Measurements from ENCODE around the gene CBARP.
A peak's percentile ranks its signal among the peaks of the same experiment; 100 is the strongest.

The CBARP gene, protein sequence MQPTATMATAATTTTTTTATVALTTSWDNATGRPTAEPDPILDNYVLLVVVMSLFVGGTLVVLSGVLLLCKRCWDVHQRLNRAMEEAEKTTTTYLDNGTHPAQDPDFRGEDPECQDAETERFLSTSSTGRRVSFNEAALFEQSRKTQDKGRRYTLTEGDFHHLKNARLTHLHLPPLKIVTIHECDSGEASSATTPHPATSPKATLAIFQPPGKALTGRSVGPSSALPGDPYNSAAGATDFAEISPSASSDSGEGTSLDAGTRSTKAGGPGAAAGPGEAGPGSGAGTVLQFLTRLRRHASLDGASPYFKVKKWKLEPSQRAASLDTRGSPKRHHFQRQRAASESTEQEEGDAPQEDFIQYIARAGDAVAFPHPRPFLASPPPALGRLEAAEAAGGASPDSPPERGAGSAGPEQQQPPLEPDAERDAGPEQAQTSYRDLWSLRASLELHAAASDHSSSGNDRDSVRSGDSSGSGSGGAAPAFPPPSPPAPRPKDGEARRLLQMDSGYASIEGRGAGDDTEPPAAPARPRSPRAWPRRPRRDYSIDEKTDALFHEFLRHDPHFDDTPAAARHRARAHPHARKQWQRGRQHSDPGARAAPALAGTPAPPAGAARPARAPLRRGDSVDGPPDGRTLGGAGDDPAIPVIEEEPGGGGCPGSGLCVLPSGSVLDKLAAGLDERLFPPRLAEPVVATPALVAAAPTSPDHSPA

DNA sequence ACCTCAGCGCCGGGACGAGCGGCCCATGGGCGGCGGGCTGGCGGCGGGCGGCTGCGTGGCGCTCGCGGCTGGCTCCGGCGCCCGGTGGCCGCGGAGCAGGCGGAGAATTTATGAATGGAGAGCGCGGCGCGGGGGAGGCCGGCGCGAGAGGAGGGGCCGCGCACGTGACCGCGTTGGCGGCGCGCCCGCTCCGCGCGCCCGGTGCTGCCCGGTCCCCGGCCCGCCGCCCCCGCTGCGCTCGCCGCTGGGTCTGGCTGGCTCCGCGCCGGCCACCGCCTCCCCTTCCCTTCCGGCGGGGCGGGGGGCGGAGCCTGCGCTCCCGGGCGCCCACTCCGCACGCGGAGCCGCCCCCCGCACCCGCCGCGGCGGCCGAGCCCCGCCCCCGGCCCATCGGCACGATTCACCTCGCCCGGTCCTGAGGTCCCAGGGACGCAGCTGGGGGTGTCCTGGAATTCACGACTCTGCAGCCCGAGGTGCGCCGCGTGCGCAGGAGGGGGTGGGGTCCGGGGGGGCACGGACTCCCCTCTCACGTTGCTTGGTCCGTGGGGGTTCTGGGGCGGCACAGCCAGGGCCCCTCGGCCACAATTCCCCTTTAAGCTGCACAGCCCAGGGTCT lies at the start of gene CBARP:
Gene CBARP, minus strand, starts transcription at position 252 of the 615 bp plus-strand sequence. CDS start 1,905 bp downstream, outside the sequence.
- DNase-seq (ENCODE audit: low read depth in 2 of 2), result no peak

GRCh38 chr19:1286487-1287353 lies 48.9 kb upstream of the CBARP start:
- no peak for DNase-seq (ENCODE audit: low read depth in 2 of 2)

DNA sequence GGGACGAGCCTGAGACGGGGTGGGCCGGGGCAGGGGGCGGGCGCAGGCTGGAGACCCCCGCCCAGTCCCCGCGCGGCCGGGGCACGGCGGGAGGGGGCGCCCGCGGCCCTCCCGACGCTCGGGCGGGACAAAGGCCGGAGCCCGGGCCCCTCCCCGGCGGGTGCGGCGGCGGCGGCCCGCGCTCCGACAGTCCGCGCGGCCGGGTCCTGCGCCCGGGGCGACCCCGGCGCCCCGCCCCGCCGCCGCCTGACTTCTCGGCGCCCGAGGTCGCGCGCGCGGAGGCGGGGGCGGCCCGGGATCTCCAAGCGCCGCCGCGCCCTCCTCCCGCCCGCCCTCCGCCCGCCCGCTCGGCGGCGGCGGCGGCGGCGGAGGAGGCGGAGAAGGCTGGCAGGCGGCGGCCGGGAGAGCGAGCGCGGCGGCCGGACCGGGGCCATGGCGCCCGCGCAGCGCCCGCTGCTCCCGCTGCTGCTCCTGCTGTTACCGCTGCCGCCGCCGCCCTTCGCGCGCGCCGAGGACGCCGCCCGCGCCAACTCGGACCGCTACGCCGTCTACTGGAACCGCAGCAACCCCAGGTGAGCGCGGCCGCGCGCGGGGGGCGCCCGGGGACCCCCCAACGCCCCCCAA lies 48.0 kb upstream of the CBARP start, which contains the start of gene EFNA2:
Gene EFNA2, plus strand, starts transcription at position 137 of the 624 bp plus-strand sequence. Its CDS starts 296 bp downstream, at position 433.
- no peak for DNase-seq (ENCODE audit: low read depth in 2 of 2)

DNA sequence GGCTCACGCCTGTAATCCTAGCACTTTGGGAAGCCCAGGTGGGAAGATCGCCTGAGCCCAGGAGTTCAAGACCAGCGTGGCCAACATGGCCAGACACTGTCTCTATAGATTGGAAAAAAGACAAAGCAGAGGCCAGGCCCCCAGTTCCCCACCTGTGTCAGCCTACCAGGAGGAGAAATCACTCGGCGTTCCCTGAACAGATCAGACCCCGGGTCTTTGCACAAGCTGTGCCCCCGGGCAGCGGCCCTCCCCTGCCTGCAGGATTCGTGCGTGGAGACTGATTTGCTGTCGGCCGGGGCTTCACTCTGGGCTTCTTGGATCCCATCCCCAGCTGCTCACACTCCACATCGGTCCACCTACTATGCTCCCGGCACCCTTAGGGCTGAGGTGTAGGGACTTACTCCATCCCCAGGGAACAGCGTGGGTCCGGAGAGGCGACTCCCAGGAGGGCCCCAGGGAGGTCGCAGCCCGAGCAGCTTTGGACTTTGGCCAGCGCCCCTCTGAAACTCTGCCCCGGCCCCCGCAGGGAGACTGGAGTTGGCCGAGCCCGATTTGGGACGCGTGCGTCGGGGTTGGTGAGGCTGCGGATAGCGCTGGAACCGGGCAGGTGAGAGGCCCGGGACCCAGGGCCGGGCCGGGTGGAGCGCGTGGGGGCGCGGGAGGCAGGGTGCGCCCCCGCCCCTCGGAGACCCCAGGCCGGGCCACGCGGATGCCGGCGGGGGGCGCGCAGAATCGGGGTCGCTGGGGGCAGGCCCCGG lies 47.4 kb upstream of the CBARP start:
- DNase-seq (ENCODE audit: low read depth in 2 of 2), result no peak

GRCh38 chr19:1284293-1284978 lies 46.6 kb upstream of the CBARP start:
- no peak for DNase-seq (ENCODE audit: low read depth in 2 of 2)

- DNase-seq (ENCODE audit: low read depth in 2 of 2), result no peak
Observed at GRCh38 chr19:1283917-1284292, 46.1 kb upstream of the CBARP start.

DNA sequence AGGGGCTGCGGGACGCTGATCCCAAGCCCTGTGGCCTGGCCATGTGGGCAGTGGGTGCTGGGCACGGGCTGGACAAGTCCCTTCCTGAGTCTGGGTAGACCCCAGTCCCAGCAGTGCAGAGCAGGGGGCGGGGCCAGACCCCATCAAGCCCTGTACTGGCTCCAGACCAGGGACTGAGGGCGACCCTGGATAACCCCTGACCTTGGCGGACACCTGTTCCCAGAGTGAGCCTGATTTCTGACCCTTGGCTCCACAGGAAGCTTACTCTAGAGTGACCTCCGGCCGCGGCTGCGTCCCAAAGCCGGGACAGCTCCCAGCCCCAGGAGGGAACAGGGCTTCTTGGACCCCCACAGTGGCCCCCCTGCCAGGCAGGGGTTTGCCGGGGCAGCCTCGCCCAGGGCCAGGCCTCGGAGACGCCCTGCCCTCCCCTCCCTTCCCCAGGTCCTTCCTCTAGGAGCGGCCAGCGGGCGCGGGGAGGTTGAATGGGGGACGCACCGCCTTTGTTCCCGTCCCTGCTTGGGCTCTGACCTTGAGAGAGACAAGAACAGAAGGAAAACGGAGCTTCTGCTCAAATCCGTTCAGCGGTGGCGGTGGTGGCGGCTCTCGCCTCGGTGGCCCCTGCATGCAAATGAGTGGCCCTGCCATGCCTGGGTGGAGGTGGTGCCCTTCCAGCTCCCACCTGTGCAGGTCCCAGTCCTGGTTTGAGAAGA lies 45.6 kb upstream of the CBARP start:
- no peak for DNase-seq (ENCODE audit: low read depth in 2 of 2)

GRCh38 chr19:1282588-1283206 lies 44.9 kb upstream of the CBARP start:
- DNase-seq (ENCODE audit: low read depth in 2 of 2), result no peak

- no peak for DNase-seq (ENCODE audit: low read depth in 2 of 2)
Observed at GRCh38 chr19:1281569-1282287, 43.9 kb upstream of the CBARP start.

GRCh38 chr19:1280636-1281568 lies 43.1 kb upstream of the CBARP start:
- DNase-seq (ENCODE audit: low read depth in 2 of 2), result no peak

DNA sequence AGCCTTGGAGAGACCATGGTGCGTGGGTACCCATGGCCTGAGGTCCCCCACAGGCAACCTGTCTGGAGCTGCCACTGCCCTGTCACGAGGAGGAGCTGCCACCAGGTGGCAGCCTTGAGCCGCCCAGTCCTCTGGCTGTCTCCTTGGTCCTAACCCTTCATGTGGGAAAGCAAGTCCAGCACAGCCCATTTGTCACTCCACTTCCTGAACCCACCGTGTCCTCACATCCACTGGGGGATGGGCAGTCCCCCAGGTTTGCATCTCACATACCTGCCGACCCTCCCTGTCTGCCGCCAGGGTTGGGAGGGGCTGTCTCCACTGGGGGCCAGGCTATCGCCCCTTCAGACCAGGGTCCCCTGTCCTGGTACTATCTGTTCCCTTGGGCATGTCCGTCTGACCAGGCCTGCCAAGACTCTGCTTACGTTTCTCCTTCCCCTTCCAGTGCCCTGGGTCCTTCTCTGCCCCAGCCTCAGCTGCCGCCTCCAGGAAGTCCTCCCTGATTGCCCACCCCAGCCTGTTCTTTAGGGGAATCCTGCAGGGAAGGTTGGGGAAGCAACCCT lies 42.1 kb upstream of the CBARP start:
- peak; percentile 60 to 62 for DNase-seq (ENCODE audit: low read depth in 2 of 2)

- DNase-seq (ENCODE audit: low read depth in 2 of 2), result no peak
Observed at GRCh38 chr19:1278713-1279660, 41.2 kb upstream of the CBARP start.

- DNase-seq (ENCODE audit: low read depth in 2 of 2), result no peak
Observed at GRCh38 chr19:1278074-1278473, 40.3 kb upstream of the CBARP start.

GRCh38 chr19:1277061-1277460 lies 39.3 kb upstream of the CBARP start:
- no peak for DNase-seq (ENCODE audit: low read depth in 2 of 2)

GRCh38 chr19:1276628-1277022 lies 38.8 kb upstream of the CBARP start:
- DNase-seq (ENCODE audit: low read depth in 2 of 2), result no peak

All from stimulated activated CD8-positive, alpha-beta memory T cell treated with anti-CD3 and anti-CD28 coated beads, Interleukin-2, amount 100 ng/mL, for 1 hour (primary cell).